ENCODE measurements around the gene AMPD3. TPM values are rescaled to one million over a fixed set of nuclear protein-coding genes. Genes with fewer than 3 reads are reported as not detected.

The AMPD3 gene
- total RNA-seq, 1 experiment from 2014 or later: 5.9 TPM

GRCh38 chr11:10495464-10495786 is 40.4 kb downstream of the AMPD3 start:
- Histone ChIP-seq H2BK12ac (ENCODE audit: insufficient read length, low read depth, low read length) (no peak overlapping the region), H3K9ac (ENCODE audit: extremely low read depth, insufficient read length, low read length) (no peak overlapping the region), H2BK5ac (ENCODE audit: insufficient read length, low read length) (no peak overlapping the region), H3K79me1 (ENCODE audit: insufficient read depth, low read depth, low read length, poor library complexity, severe bottlenecking) (no peaks in the 10 kb centered on the region), H3K23ac (ENCODE audit: insufficient read length, low read depth, low read length) (no peak overlapping the region), H3K56ac (ENCODE audit: insufficient read length, low read depth, low read length) (no peak overlapping the region), H3K79me2 (ENCODE audit: insufficient read depth, low read length) (no peaks in the 10 kb centered on the region), H3K27ac (ENCODE audit: insufficient read length, low read depth, low read length) (no peak overlapping the region), H2AK5ac (ENCODE audit: insufficient read length, low read length) (no peak overlapping the region), H3K9me3 (ENCODE audit: control insufficient read depth, low read depth, low read length) (no peaks in the 10 kb centered on the region), H4K20me1 (ENCODE audit: control insufficient read depth, insufficient read depth, insufficient read length) (no peaks in the 10 kb centered on the region), H4K5ac (ENCODE audit: insufficient read length, low read depth, low read length) (no peak overlapping the region), H2BK15ac (ENCODE audit: low read depth, low read length) (no peak overlapping the region), H3K18ac (ENCODE audit: insufficient read length, low read depth, low read length) (no peak overlapping the region), H3K4me2 (ENCODE audit: insufficient read depth, insufficient read length, low read length) (no peak overlapping the region), H3K14ac (ENCODE audit: insufficient read depth, low read length) (no peak overlapping the region), H3K4ac (ENCODE audit: low read depth, low read length) (no peak overlapping the region), H3T11ph (ENCODE audit: low read length) (no peak overlapping the region), H3K23me2 (ENCODE audit: insufficient read length, low read depth, low read length, poor library complexity, severe bottlenecking) (no peaks in the 10 kb centered on the region), H2BK120ac (ENCODE audit: low read depth, low read length, poor library complexity, severe bottlenecking) (no peak overlapping the region), H3K27me3 (ENCODE audit: insufficient read depth, low read length) (no peaks in the 10 kb centered on the region), H2BK20ac (ENCODE audit: low read depth, low read length, poor library complexity, severe bottlenecking) (no peak overlapping the region), H4K8ac (replicated peaks; ENCODE audit: insufficient read length, low read depth, low read length) (no peak overlapping the region), H4K91ac (ENCODE audit: insufficient read length, low read depth, low read length) (no peak overlapping the region), H3K4me1 (ENCODE audit: insufficient read depth, low read length) (no peaks in the 10 kb centered on the region), H2AFZ (ENCODE audit: low read length) (no peak overlapping the region)
- no peaks in the 10 kb centered on the region for H3K27me3 Mint-ChIP-seq (ENCODE audit: low read depth)
- no peak overlapping the region for H3K4me3 Mint-ChIP-seq
- DNase-seq: no peak
- H3K36me3 Mint-ChIP-seq (ENCODE audit: insufficient read depth in 1 of 3, low read depth in 3 of 3): peaks cover 9 to 25% (median 20%) of the 10 kb centered on the region in 3 experiments
- no CpG with 5 or more reads among the region's 8 CpGs for WGBS (ENCODE audit: extremely low coverage, insufficient read length, low lambda C conversion rate)
- H3K9me3 Mint-ChIP-seq: no peaks in the 10 kb centered on the region
- no peak overlapping the region for H3K27ac Mint-ChIP-seq
- TF ChIP-seq CTCF (conservative IDR thresholded peaks at IDR 0.05): no peak
- peaks cover 16 to 32% of the 10 kb centered on the region in 2 experiments for H3K4me1 Mint-ChIP-seq
